ENCODE data around the gene ECT2L. TPM values are rescaled to one million over a fixed set of nuclear protein-coding genes. Genes with fewer than 3 reads are reported as not detected.
A peak's percentile ranks its signal among the peaks of the same experiment; 100 is the strongest.

ECT2L gene
- total and polyA plus RNA-seq, 8 donors: 0.08 to 0.18 TPM; not detected in 6

GRCh38 chr6:138776659-138777058 is 19.2 kb upstream of the ECT2L start:
- Histone ChIP-seq H3K4me1 (peaks cover 9 to 29% (median 23%) of the 10 kb centered on the region in 4 donors), H3K9me3 (no peaks in the 10 kb centered on the region), H3K4me3 (no peak overlapping the region), H3K27me3 (no peaks in the 10 kb centered on the region), H3K27ac (no peak overlapping the region), H3K36me3 (peaks cover 0 to 58% (median 51%) of the 10 kb centered on the region in 4 donors)
- TF ChIP-seq POLR2A (IDR thresholded peaks at IDR 0.05) (no peak), EP300 (IDR thresholded peaks at IDR 0.05) (no peak), POLR2AphosphoS5 (IDR thresholded peaks at IDR 0.05) (no peak)
- TF ChIP-seq, protein P1, sequence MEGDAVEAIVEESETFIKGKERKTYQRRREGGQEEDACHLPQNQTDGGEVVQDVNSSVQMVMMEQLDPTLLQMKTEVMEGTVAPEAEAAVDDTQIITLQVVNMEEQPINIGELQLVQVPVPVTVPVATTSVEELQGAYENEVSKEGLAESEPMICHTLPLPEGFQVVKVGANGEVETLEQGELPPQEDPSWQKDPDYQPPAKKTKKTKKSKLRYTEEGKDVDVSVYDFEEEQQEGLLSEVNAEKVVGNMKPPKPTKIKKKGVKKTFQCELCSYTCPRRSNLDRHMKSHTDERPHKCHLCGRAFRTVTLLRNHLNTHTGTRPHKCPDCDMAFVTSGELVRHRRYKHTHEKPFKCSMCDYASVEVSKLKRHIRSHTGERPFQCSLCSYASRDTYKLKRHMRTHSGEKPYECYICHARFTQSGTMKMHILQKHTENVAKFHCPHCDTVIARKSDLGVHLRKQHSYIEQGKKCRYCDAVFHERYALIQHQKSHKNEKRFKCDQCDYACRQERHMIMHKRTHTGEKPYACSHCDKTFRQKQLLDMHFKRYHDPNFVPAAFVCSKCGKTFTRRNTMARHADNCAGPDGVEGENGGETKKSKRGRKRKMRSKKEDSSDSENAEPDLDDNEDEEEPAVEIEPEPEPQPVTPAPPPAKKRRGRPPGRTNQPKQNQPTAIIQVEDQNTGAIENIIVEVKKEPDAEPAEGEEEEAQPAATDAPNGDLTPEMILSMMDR (IDR thresholded peaks at IDR 0.05): no peak
- intact Hi-C loops (cut with DNase I; ENCODE audit: low total_unique reads): no loop called here
- WGBS, 5 donors: 94 to 98% (median 96%) methylated on average over 1 of the region's 1 CpG
- no peak for DNase-seq

DNA sequence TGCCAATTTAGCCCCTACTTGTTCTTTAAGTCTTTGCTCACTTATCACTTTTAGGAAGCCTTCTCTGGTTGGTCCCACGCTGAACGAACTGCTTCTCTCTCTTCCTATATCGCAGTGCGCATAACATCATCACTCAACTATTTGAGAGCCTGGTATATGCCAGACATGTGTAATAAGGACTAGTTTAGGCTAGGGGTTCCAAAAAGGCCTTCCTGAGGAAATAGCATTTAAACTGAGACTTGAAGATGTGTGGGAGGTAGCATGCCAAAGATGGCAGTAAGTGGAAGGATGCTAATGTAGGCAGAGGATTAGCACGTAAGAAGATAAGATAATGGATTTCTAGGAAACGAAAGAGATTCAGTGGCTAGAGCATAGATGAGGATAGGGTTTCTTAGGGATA is 17.6 kb upstream of the ECT2L start:
- WGBS, 5 donors: 88 to 96% (median 93%) methylated on average over 6 of the region's 6 CpGs
- TF ChIP-seq POLR2AphosphoS5 (IDR thresholded peaks at IDR 0.05): no peak
- intact Hi-C loops (cut with DNase I; ENCODE audit: low total_unique reads): no loop called here
- Histone ChIP-seq H3K4me1 (peaks cover 3 to 20% (median 16%) of the 10 kb centered on the region in 4 donors), H3K27me3 (no peaks in the 10 kb centered on the region), H3K4me3 (no peak overlapping the region), H3K36me3 (peaks cover 0 to 75% (median 66%) of the 10 kb centered on the region in 4 donors), H3K9me3 (no peaks in the 10 kb centered on the region), H3K27ac (no peak overlapping the region)
- no peak for DNase-seq

- H3K4me3 ChIP-seq: no peak overlapping the region
- WGBS, 5 donors: 80 to 91% (median 87%) methylated on average over 4 of the region's 4 CpGs
- peaks cover 0 to 14% (median 7%) of the 10 kb centered on the region in 4 donors for H3K4me1 ChIP-seq
- no peaks in the 10 kb centered on the region for H3K9me3 ChIP-seq
- no peak for TF ChIP-seq POLR2AphosphoS5 (IDR thresholded peaks at IDR 0.05)
- TF ChIP-seq, protein P1 (IDR thresholded peaks at IDR 0.05): no peak
- TF ChIP-seq POLR2A (IDR thresholded peaks at IDR 0.05): no peak
- TF ChIP-seq EP300 (IDR thresholded peaks at IDR 0.05): no peak
- H3K36me3 ChIP-seq: peaks cover 16 to 90% (median 81%) of the 10 kb centered on the region in 4 donors
- no peak for DNase-seq
- H3K27ac ChIP-seq: no peak overlapping the region
- H3K27me3 ChIP-seq: no peaks in the 10 kb centered on the region
- intact Hi-C loops (cut with DNase I; ENCODE audit: low total_unique reads): no loop called here
Observed at GRCh38 chr6:138782243-138782642, 13.6 kb upstream of the ECT2L start.

DNA sequence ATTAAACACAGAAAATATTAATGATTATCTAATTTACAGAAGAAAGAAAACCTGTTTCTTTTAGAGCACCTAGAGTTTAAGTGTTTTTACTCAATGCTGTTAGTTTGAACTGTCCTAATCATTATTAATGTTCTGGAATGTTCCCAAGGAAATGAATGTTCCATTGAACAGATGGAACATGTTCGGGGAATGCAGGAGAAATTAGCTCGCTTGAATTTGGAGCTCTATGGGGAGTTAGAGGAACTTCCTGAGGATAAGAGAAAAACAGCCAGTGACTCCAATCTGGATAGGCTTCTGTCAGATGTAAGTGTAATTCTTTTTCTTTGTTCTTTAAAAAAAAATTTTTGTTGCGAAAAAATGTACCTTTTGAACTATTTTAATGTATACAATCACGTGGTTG is 10.8 kb upstream of the ECT2L start:
- peaks cover 0 to 14% (median 7%) of the 10 kb centered on the region in 4 donors for H3K4me1 ChIP-seq
- peak in 1 of 2 donors; percentile 27 for DNase-seq
- H3K27me3 ChIP-seq: no peaks in the 10 kb centered on the region
- H3K27ac ChIP-seq: no peak overlapping the region
- no peak for TF ChIP-seq POLR2AphosphoS5 (IDR thresholded peaks at IDR 0.05)
- no peak for TF ChIP-seq POLR2A (IDR thresholded peaks at IDR 0.05)
- TF ChIP-seq EP300 (IDR thresholded peaks at IDR 0.05): no peak
- TF ChIP-seq, protein P1 (IDR thresholded peaks at IDR 0.05): no peak
- H3K9me3 ChIP-seq: no peaks in the 10 kb centered on the region
- H3K4me3 ChIP-seq: no peak overlapping the region
- WGBS, 5 donors: 61 to 75% (median 71%) methylated on average over 4 of the region's 4 CpGs
- peaks cover 21 to 87% (median 79%) of the 10 kb centered on the region in 4 donors for H3K36me3 ChIP-seq
- intact Hi-C loops (cut with DNase I; ENCODE audit: low total_unique reads): no loop called here

GRCh38 chr6:138785980-138786379 is 9.9 kb upstream of the ECT2L start:
- intact Hi-C loops (cut with DNase I; ENCODE audit: low total_unique reads): no loop called here
- no peaks in the 10 kb centered on the region for H3K9me3 ChIP-seq
- no peak for DNase-seq
- H3K27me3 ChIP-seq: no peaks in the 10 kb centered on the region
- H3K36me3 ChIP-seq: peaks cover 21 to 87% (median 79%) of the 10 kb centered on the region in 4 donors
- no peak for TF ChIP-seq POLR2A (IDR thresholded peaks at IDR 0.05)
- TF ChIP-seq, protein P1 (IDR thresholded peaks at IDR 0.05): no peak
- TF ChIP-seq POLR2AphosphoS5 (IDR thresholded peaks at IDR 0.05): no peak
- no peak for TF ChIP-seq EP300 (IDR thresholded peaks at IDR 0.05)
- 48 to 69% (median 59%) methylated on average over 3 of the region's 3 CpGs for WGBS, 5 donors
- H3K4me3 ChIP-seq: no peak overlapping the region
- H3K27ac ChIP-seq: peak overlapping the region in 1 of 5 donors; percentile 7
- peaks cover 0 to 14% (median 7%) of the 10 kb centered on the region in 4 donors for H3K4me1 ChIP-seq
